Right renal pelvis (tissue), 4 donors: ENCODE measurements around the gene BPIFB1. TPM values are rescaled to one million over a fixed set of nuclear protein-coding genes. Genes with fewer than 3 reads are reported as not detected.

ENCODE experiments used
- DNase-seq, 4 donors: peaks; one replicate each; pipeline ENCODE4 v3.0.0-alpha.2; 2013; ENCODE audit warnings: low read depth in 4 of 4, low spot score in 3 of 4, missing footprints in 1 of 4
- polyA plus RNA-seq, 4 donors: library from polyadenylated mRNA; unstranded; fragments of 120-200 nt; gene quantifications; one replicate each; pipeline ENCODE4 v1.2.1, GENCODE V29; 2013; ENCODE audit not compliant: insufficient read length in 4 of 4

BPIFB1 gene
- polyA plus RNA-seq, 4 donors: 0.05 TPM; not detected in 3

DNA sequence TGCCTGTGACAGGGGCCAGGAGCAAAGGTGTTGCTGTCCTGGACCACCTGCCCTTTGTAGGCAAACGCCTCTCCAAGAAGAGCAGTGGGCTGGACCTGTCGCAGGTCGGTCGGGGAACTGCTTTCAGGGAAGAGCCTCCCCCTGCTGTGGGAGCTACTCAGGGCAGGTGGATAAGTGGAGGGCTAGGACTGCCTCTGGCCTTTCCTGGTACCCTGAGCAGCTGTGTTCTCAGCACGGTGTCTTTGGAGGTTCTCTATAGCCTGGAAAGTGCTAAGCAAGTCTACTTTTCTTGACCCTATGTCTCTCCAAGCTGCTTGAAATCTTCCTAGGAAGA lies 35.0 kb downstream of the BPIFB1 start:
- DNase-seq: no peak

DNA sequence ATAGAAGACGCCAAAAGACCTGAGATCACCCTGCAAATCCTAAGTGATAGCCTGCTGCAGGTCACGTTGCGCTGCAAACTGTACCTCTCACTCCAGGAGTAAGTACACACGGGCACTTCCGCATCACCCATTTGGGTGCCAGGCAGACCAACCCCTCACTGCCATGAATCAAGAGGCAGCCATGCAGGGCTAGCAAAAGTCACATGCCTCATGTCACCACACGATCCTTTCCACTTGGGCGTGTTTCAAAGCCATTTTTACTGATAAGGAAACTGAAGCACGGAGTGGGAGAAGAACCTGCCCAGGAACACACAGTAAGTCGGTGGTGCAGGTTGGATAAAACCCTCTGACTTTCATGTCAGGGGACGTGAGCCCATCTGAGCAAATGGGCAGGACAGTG lies 37.0 kb downstream of the BPIFB1 start:
- DNase-seq: no peak

DNA sequence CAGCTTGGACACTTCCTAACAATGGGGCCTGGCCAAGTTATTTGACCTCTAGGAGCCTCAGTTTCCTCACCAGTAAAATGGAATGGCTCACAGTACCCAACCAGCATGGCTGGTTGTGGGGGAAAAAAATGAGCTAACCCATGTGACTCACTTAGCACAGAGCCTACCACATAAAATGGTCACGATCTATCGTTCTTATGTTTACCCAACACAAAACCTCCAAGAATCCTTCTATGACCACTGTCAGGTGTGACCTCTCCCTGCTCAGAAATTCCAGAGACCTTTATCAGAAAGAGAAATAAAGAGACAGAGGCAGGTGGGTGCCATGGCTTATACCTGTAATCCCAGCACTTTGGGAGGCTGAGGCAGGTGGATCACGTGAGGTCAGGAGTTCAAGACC lies 39.4 kb downstream of the BPIFB1 start:
- DNase-seq: no peak

DNA sequence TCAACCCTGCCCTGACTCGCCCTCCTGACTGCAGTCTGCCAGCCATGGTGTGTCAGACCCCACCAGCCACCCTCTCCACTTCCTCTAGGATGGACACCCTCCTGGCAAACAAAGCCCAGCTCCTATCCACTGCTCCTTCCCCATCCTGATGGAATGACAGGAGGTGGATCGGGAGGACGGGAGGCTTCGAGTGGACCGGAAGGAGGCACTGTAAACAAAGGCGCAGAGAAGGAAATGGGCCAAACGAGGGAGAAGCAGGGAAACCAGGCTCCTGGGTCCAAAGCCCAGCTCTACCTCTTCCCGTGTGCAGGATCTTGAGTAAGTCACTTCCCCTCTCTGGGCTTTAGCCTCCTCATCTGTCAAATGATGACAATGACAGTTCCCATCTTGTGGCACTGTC lies 40.2 kb downstream of the BPIFB1 start:
- no peak for DNase-seq

DNA sequence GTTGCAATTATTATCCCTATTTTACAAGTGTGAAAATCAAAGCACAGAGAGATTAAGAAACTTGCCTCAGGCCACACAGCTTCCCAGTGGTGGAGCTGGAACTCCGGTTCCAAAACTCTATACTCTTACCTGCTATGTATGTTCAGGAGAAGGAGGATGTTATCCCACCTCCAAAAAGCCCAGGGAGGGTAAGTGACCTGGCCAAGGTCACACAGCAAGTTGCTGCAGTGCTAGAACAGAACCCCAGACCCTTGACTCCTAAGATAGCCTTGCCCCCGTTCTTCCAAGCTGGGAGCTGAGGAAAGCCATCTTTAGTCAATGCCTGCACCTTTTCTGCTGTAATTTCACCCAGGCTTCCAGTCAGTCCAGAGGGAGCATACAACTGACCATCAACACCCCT lies 42.3 kb downstream of the BPIFB1 start:
- DNase-seq: no peak

GRCh38 chr20:33328157-33329137 lies 45.4 kb downstream of the BPIFB1 start:
- no peak for DNase-seq

DNA sequence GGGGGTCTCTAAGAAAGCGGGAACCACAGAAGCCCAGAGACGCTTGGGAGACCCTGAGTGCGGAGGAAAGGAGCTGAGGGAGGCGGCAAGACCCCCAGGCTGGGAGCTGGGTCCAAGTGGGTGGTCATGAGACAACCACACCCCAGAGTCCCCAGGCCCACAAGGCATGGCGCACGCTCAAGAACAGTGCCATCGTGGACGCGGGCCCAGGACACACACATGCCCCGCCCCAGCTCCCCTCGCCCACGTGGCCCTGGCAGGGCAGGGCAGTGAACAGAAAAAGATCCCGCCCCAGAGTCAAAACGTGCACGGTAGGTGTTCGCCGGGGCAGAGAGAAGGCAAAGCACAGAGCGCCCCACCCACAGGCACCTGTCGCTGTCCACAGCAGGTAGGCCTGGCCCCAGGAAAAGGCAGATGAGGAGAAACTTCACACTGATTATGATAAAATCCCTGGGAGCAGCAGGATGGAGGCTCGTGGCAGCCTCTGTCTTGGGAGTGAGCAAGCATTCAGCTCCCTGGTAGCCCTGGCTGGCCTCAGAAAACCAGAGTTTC lies 50.0 kb downstream of the BPIFB1 start:
- DNase-seq: no peak

- no peak for DNase-seq
Measured at GRCh38 chr20:33333616-33334015, 50.6 kb downstream of the BPIFB1 start.

DNA sequence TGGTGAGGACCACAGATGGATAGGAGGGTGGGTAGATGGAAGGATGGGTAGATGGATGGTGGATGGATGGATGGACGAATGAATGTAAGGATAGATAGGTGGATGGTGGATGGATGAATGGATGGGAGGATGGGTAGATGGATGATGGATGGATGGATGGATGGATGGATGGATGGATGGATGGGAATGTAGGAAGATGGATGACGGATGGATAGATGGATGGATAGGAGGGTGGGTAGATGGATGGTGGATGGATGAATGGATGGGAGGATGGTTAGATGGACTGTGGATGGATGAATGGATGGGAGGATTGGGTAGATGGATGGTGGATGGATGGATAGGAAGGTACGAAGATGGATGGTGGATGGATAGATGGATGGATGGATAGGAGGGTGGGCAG lies 51.1 kb downstream of the BPIFB1 start:
- DNase-seq: no peak

DNA sequence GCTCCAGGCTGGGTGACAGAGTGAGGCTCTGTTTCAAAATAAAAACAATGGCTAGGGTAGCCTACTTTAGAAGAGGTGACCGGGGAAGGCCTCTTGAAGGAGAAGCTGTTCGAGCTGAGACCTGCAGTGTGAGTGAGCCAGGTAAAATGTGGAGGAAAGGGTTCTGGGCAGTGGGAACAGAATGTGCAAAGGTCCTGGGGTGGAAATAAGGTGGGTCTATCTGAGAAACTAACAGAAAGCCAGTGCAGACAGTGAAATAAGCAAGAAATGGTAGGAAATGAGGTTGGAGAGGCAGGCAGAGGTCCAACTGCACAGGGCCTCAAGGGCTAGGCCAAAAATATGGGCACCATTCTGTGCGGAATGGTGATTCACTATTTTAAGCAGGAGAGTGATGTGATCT lies 53.4 kb downstream of the BPIFB1 start:
- DNase-seq: no peak

DNA sequence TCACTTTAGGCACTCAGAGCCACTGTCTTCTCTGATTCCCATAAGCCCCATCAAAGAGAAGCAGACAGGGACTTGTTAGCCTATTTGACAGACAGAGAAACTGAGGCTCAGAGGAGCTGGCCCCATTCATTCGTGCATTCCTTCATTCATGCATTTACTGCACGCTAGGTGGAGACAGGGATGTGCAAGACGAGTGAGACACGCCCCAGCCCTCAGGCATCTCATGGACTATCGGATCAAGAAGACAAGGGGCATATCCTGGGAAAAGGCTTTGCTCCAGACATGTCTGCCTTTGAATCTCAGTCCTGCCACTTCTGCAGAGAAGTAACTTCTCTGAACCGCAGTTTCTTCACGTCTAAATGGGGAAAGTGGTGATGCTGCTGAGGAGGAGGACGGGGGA lies 54.1 kb downstream of the BPIFB1 start:
- DNase-seq: no peak

GRCh38 chr20:33337531-33338165 lies 54.6 kb downstream of the BPIFB1 start:
- no peak for DNase-seq

DNA sequence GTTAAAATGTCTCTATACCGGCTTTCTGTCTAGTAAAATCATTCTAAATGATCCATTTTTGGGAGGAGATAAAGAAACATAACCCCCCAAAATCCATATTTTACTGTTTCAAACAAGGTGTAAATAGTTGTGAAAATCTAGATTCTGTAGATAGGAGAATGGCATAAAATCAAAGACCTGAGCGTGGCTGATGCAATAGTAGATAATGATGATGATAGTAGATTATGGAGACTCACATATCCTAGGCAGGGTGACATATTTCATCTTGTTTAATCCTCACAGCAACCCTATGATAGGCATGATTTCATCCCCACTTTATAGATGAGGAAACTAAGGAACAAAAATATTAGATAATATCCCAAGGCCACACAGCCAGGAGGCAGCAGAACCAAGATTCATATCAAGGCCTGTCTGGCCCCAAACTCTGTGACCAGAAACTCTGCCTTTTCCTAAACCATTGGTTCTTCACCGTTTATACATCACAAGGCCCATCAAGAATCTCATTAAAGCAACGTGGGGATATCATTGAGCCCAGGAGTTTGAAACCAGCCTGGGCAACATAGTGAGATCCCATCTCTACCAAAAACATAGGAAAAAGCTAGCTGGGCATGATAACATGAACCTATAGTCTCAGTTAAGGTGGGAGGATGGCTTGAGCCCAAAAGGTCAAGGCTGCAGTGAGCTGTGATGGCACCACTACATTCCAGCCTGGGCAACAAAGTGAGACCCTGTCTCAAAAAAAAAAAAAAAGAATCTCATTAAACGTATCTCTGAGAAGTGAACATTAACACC lies 55.6 kb downstream of the BPIFB1 start:
- DNase-seq: no peak

GRCh38 chr20:33339515-33340058 lies 56.6 kb downstream of the BPIFB1 start:
- no peak for DNase-seq

DNA sequence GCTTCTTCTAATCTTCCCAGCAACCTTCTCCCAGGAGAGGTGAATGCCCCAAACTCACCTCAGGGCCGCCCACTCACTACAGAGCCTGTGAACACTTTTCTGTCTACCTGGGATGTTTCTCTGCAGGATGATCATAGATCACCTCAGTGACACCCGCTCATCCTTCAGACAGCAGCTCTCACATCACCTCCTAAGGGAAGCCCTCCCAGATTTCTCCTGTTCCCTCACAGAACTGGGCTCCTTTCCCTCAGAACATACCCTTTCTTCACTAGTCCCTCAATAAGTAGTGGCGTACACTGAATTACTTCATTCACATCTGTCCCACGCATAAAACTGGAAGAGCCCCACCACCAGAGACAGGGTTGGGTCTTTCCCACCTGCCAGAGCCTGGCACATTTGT lies 60.5 kb downstream of the BPIFB1 start:
- DNase-seq: no peak

DNA sequence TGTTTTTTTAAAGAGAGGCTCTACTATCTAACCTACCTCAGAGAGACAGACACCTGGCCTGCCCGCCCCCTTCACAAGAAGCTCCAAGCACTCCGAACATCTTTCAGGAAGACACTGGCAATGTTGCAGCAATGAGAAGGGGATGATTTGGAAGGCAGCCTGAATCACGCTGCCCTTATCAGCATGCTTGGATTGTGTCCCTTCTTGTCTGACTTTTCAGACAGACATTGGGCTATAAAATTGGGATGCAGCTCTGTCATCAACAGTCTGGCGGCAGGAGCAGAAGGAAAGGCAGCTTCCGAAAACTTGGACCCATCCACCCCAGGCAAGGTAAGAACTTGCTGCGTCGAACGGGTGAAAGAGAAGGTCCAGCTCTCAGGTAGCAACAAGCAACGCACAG lies 62.3 kb downstream of the BPIFB1 start:
- DNase-seq: no peak

DNA sequence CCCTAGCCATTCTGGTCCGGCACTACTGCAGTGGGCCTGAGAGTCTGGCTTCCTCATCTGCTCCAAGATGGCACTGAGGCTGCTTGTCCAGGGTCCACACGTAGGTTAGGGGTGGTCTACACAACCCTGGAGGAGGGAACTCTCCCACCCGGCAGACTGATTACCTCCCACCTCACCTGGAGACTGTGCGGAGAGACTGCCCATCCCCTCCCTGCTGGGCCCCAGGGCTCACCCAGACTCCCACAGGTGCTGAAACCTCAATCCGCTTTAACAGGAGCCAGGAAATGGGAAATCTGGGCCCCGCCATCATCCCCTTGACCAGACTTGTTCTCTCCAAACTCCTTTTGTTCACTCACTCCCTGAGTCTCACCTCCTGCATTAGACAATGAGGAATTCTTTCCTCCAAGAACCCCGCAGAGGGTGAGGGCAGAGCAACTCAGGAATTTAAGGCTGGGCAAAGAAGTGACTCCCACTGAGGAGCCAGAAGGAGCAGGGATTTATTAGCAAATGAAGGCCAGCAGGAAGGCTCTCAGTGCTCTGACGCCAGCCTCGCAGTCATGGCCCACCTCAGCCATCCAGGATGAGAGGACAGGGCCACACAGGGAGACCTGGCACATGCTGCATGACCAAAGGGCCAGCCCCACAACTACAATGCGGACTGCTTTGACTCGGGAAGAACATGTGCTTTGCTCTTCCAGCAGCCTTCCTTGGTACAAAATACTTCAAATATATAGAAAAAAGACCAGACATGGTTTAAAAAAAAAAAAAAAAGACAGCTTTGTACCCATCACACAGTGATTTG lies 65.3 kb downstream of the BPIFB1 start:
- DNase-seq: no peak

- DNase-seq: no peak
Measured at GRCh38 chr20:33349493-33349892, 66.5 kb downstream of the BPIFB1 start.

DNA sequence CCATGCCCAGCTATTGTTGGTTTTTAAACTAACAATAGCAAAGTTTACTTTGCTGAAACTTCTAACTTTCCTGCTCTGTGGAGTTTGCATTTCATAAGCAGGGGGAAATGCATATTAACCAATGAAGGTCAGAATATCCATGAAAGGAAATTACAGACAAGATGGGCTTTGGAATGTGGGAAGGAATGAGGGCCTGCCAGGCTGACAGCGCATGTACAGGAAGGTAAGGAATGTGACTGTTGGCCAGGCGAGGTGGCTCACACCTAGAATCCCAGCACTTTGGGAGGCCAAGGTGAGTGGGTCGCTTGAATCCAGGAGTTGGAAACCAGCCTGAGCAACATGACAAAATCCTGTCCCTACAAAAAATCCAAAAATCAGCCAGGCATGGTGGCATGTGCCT lies 68.7 kb downstream of the BPIFB1 start:
- no peak for DNase-seq
